KMS-11 (cell line): ENCODE results near the gene AMOTL1.

Experiments
- H2AFZ ChIP-seq: fragments of 200-600 bp; sonication (generic); 2 replicates; pipeline ENCODE4 v1.6.1; 2016; ENCODE audit warnings: antibody characterized with exemption, mixed run types, low read depth
- H3K27ac ChIP-seq: fragments of 200-600 bp; sonication (generic); 2 replicates; pipeline ENCODE4 v1.6.1; 2016; ENCODE audit warnings: mild to moderate bottlenecking, mixed run types
- H3K27me3 ChIP-seq: fragments of 200-600 bp; sonication (generic); 2 replicates; pipeline ENCODE4 v1.6.1; 2017; ENCODE audit warnings: mild to moderate bottlenecking, low read depth, mixed run types, moderate library complexity; ENCODE audit not compliant: insufficient read depth
- H3K36me3 ChIP-seq: fragments of 200-600 bp; sonication (generic); 2 replicates; pipeline ENCODE4 v1.6.1; 2017; ENCODE audit warnings: mild to moderate bottlenecking, mixed run types; ENCODE audit not compliant: insufficient read depth
- H3K4me1 ChIP-seq: fragments of 200-600 bp; sonication (generic); 2 replicates; pipeline ENCODE4 v1.6.1; 2016; ENCODE audit warnings: mild to moderate bottlenecking, low read depth, mixed run types; ENCODE audit not compliant: poor library complexity, severe bottlenecking
- H3K4me2 ChIP-seq: fragments of 200-600 bp; sonication (generic); 2 replicates; pipeline ENCODE4 v1.7.0; 2016; ENCODE audit warnings: mild to moderate bottlenecking, mixed run types
- H3K4me3 ChIP-seq: fragments of 200-600 bp; sonication (generic); IDR thresholded peaks from 2 replicates; pipeline ENCODE4 v1.6.1; 2017; ENCODE audit warnings: low read depth, low read length, mixed read lengths; ENCODE audit not compliant: insufficient read depth
- H3K79me2 ChIP-seq: fragments of 200-600 bp; sonication (generic); 2 replicates; pipeline ENCODE4 v1.6.1; 2016; ENCODE audit warnings: low read depth, mixed run types; ENCODE audit not compliant: insufficient read depth
- H3K9ac ChIP-seq: fragments of 200-600 bp; sonication (generic); 2 replicates; pipeline ENCODE4 v1.6.1; 2016; ENCODE audit warnings: mild to moderate bottlenecking, mixed run types
- H4K20me1 ChIP-seq: fragments of 200-600 bp; sonication (generic); 2 replicates; pipeline ENCODE4 v1.6.1; 2016; ENCODE audit warnings: mild to moderate bottlenecking, mixed run types; ENCODE audit not compliant: insufficient read depth
- TF ChIP-seq, protein P1 (sequence below): fragments of 200-600 bp; sonication (generic); conservative IDR thresholded peaks from 2 replicates; pipeline ENCODE4 v1.6.1; 2017; ENCODE audit warnings: low read depth, mild to moderate bottlenecking, antibody characterized with exemption, low read length, moderate library complexity, mixed read lengths

The AMOTL1 gene

DNA sequence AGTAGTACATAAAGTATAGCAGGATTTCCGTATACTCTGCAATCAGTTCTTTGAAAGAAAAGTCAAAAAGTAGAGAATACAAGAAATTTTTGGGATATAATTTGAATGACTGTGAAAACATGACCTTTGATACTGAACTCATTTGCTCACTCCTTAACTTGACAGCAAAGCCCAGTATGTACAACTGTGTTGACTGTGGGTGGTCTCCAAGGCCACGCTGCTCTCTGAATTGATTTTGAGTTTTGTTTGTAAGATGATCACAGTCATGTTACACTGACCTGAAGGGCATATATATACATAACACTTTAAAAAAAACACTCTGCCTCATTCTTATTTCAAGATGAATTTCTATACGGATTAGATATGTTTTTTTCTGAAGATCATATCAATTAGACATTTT, 9.5 kb upstream of the AMOTL1 start:
- Histone ChIP-seq H3K9ac (no peak overlapping the region), H3K4me2 (no peak overlapping the region), H4K20me1 (no peaks in the 10 kb centered on the region), H3K27me3 (no peaks in the 10 kb centered on the region), H3K36me3 (no peaks in the 10 kb centered on the region), H3K27ac (no peak overlapping the region), H3K79me2 (no peaks in the 10 kb centered on the region), H3K4me3 (no peak overlapping the region), H3K4me1 (no peaks in the 10 kb centered on the region), H2AFZ (no peak overlapping the region)
- TF ChIP-seq, protein P1, sequence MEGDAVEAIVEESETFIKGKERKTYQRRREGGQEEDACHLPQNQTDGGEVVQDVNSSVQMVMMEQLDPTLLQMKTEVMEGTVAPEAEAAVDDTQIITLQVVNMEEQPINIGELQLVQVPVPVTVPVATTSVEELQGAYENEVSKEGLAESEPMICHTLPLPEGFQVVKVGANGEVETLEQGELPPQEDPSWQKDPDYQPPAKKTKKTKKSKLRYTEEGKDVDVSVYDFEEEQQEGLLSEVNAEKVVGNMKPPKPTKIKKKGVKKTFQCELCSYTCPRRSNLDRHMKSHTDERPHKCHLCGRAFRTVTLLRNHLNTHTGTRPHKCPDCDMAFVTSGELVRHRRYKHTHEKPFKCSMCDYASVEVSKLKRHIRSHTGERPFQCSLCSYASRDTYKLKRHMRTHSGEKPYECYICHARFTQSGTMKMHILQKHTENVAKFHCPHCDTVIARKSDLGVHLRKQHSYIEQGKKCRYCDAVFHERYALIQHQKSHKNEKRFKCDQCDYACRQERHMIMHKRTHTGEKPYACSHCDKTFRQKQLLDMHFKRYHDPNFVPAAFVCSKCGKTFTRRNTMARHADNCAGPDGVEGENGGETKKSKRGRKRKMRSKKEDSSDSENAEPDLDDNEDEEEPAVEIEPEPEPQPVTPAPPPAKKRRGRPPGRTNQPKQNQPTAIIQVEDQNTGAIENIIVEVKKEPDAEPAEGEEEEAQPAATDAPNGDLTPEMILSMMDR = no peak

DNA sequence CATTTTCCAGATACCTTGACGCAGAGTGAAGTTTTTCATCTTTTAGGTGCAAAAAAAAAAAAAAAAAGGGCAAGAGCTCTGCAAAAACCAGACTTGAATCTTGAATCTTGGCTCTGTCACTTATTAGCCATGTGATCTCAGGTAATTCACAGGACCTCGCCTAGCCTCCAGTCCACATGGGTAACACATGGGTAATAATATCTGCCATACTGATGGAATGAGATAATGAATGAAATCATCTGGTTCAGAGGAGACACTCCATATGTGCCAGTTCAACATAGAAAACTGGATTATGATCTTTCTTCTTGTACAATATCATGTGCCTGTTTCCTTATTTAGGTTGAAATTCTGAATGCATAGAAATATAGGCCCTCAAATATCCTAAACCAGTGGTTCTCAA, 8.6 kb upstream of the AMOTL1 start:
- Histone ChIP-seq H3K4me3 (no peak overlapping the region), H3K27ac (no peak overlapping the region), H3K27me3 (no peaks in the 10 kb centered on the region), H3K4me2 (no peak overlapping the region), H4K20me1 (no peaks in the 10 kb centered on the region), H2AFZ (no peak overlapping the region), H3K36me3 (no peaks in the 10 kb centered on the region), H3K9ac (no peak overlapping the region), H3K79me2 (no peaks in the 10 kb centered on the region), H3K4me1 (no peaks in the 10 kb centered on the region)
- TF ChIP-seq, protein P1 = no peak

DNA sequence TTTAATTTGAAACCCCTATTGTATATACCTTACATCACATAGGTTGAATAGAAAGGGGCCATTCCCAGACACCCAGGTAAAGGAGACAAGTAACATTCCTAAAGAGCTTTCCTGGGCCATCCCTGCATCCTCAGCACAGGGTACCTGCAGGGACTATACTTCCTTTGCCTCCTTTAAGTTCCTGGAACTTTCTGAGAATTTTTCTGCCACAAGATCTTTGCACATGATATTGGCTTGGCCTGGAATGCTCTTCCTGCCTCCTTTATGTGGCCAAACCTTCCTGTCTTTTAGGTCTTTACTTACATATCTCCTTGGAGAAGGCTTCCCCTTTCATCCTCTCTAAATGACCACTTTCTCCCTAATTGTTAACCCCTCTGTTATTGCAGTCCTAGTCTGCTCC, 7.9 kb upstream of the AMOTL1 start:
- Histone ChIP-seq H3K4me1 (no peaks in the 10 kb centered on the region), H2AFZ (no peak overlapping the region), H3K79me2 (no peaks in the 10 kb centered on the region), H4K20me1 (no peaks in the 10 kb centered on the region), H3K27me3 (no peaks in the 10 kb centered on the region), H3K4me3 (no peak overlapping the region), H3K27ac (no peak overlapping the region), H3K4me2 (no peak overlapping the region), H3K36me3 (no peaks in the 10 kb centered on the region), H3K9ac (no peak overlapping the region)
- TF ChIP-seq, protein P1 = no peak

DNA sequence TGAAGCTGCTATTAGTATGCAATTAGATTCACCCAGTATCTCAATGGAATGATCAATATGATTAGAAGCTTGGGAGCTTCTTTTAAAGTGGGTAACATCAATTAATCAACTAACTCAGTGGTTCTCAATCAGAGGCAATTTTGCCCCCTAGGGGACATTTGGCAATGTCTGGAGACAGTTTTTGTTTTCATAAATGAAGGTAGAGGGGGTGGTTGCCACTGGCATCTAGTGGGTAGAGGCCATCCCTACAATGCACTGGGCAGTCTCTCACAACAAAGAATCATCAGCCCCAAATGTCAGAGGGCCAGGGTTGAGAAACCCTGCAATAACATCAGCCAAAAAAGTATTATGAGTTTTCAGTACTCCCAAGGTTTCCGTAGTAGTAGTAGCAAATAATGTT, 5.9 kb upstream of the AMOTL1 start:
- H3K4me2 ChIP-seq = no peak overlapping the region
- no peaks in the 10 kb centered on the region for H3K36me3 ChIP-seq

More for the DNA sequence above, 5.9 kb upstream of the AMOTL1 start:
- H3K4me1 ChIP-seq = no peaks in the 10 kb centered on the region
- no peak overlapping the region for H2AFZ ChIP-seq
- H3K27me3 ChIP-seq = no peaks in the 10 kb centered on the region
- H3K4me3 ChIP-seq = no peak overlapping the region
- H3K9ac ChIP-seq = no peak overlapping the region
- no peaks in the 10 kb centered on the region for H3K79me2 ChIP-seq
- H3K27ac ChIP-seq = no peak overlapping the region
- no peaks in the 10 kb centered on the region for H4K20me1 ChIP-seq
- TF ChIP-seq, protein P1 = peak; percentile 29; the same call in 1 of the 2 replicates
